ENCODE data around the gene COPS2. TPM values are rescaled to one million over a fixed set of nuclear protein-coding genes. Genes with fewer than 3 reads are reported as not detected.

COPS2 gene
- 77.0 and 100 TPM in 2 replicates for total RNA-seq

DNA sequence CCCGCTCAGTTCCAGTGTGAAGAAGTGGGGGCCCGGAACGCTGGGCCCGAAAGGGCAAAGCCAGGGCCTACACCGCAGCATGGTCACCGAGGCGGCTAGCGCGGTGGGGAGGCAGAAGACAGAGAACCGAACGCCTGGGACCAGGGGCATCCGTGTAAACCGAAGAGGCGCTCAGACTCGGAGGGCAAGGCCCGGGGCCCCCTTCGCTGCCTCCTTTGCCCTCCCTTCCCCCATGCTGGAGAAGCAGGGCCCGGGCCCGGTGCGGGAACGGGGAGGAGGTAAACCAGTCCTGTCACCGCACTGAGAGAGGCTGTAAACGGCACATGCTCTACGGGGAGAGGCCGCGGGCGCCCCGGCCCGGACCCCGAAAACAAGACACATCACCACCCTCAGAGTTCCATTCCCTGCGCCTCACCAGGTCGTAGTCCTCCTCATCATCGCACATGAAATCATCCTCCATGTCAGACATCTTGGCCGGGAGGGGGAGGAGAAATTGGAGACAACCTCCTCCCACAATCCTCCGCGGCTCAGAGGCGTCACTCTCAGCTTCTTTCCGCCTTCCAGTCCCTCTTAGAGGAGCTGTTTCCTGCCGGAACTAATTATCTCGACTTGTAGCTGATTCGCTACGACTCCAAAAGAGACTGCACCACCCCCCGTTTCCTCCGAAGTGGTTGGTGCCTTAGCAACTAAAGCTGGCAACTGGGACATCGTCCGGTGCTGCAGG, at the start of gene COPS2:
COPS2 (minus strand) TSS at position 490 of the 724 bp plus-strand sequence; CDS start at position 469, 21 bp downstream.

DNA sequence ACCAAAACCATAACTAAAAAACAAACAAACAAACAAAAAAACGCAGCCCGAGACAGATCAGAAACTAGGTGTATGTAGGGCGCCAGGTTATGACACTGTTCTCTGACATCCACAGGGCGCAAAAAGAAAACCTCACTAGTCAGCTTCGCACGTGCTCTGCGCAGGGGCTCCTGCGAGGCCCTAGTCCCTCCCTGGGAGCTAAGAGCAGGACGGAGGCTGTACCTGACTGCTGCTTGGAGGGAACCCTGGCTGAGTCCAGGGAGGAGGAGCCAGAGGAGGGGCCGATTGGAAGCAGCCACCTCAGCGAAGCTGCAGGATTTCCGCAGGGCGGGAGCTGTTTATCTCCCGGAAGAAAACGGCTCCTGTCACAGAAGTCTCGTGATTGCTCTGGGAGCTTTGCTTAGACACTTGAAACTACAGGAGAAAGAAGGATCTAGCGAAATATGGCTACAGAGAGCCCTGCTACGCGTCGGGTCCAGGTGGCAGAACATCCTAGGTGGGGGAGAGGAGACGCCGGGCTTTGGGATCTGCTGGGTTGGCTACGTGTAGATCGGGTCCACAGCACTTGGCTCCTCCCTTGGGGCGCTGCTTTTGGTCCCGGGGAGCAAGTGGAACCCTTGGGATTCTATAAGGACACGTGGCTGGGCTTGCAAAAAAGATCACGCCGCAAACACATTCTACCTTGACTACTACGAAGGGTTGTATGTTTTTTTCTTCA, 14.6 kb upstream of the COPS2 start, which contains the start of gene GALK2:
GALK2 (plus strand) TSS at position 368 of the 718 bp plus-strand sequence; CDS start at position 444, 76 bp downstream.

Other genes starting within 250 kb of the COPS2 start
- gene SHC4, start 191.7 kb downstream of the COPS2 start, total RNA-seq, result 1.1 and 1.7 TPM in 2 replicates
- 32.8 and 35.9 TPM in 2 replicates for gene SECISBP2L, start 109.2 kb downstream of the COPS2 start, total RNA-seq
- 44.8 and 49.9 TPM in 2 replicates for gene GALK2, start 14.6 kb upstream of the COPS2 start, total RNA-seq